ENCODE data around the gene CRTC3. TPM values are rescaled to one million over a fixed set of nuclear protein-coding genes. Genes with fewer than 3 reads are reported as not detected.

CRTC3 gene
- total RNA-seq, 4 donors from 2014 or later: 26.9 to 54.5 (median 42.1) TPM

GRCh38 chr15:90550919-90551318, 21.2 kb downstream of the CRTC3 start:
- TF ChIP-seq, protein P1, sequence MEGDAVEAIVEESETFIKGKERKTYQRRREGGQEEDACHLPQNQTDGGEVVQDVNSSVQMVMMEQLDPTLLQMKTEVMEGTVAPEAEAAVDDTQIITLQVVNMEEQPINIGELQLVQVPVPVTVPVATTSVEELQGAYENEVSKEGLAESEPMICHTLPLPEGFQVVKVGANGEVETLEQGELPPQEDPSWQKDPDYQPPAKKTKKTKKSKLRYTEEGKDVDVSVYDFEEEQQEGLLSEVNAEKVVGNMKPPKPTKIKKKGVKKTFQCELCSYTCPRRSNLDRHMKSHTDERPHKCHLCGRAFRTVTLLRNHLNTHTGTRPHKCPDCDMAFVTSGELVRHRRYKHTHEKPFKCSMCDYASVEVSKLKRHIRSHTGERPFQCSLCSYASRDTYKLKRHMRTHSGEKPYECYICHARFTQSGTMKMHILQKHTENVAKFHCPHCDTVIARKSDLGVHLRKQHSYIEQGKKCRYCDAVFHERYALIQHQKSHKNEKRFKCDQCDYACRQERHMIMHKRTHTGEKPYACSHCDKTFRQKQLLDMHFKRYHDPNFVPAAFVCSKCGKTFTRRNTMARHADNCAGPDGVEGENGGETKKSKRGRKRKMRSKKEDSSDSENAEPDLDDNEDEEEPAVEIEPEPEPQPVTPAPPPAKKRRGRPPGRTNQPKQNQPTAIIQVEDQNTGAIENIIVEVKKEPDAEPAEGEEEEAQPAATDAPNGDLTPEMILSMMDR (IDR thresholded peaks at IDR 0.05; ENCODE audit: low read depth): no peak

- TF ChIP-seq, protein P1 (IDR thresholded peaks at IDR 0.05; ENCODE audit: low read depth): no peak
These were observed 22.6 kb downstream of the CRTC3 start for GRCh38 chr15:90552162-90552928.

GRCh38 chr15:90552929-90553211, 23.1 kb downstream of the CRTC3 start:
- TF ChIP-seq, protein P1 (IDR thresholded peaks at IDR 0.05; ENCODE audit: low read depth): no peak

DNA sequence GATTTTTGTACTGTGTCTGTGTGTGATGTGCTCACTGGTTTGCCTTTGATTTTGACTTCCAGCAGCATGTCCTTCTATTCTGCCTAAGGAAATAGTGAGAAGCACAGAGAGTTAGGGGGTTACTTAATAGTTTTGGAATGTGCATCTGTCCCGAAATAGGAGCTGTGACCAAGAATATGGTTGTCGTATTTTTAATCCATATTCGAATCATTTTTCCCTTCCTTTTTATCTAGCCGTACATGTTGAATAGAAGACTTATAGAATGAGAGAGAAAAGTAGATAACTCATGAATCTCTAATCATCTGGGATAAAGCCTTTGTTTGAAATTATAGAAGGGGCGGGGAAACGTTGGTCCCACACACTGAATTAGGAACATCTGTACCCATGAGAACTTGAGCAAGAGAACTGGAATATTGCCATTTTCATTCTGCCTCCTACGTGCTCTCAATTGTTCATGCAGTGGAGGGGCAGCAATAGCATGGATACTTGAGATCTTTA, 23.6 kb downstream of the CRTC3 start:
- TF ChIP-seq, protein P1 (IDR thresholded peaks at IDR 0.05; ENCODE audit: low read depth): no peak

GRCh38 chr15:90557186-90558084, 27.7 kb downstream of the CRTC3 start:
- TF ChIP-seq, protein P1 (IDR thresholded peaks at IDR 0.05; ENCODE audit: low read depth): no peak

DNA sequence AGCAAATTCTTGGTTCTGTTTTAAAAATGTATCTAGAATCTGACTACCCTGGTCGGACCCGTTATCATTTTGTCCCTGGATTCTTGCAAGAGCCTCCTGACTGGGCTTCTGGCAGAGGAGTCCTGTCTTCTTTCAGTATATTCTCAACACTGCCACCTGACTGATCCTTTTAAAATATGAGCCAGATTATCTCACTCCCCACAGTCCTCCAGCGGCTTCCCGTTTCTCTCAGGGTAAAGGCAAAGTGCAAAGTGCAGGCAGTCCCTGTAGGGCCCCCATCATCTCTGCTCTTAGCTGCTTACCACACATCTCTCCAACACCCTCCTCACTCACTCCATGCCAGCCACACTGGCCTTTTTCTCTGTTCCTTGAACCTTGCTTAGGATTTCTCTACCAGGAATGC, 28.4 kb downstream of the CRTC3 start:
- TF ChIP-seq, protein P1 (IDR thresholded peaks at IDR 0.05; ENCODE audit: low read depth): no peak

- TF ChIP-seq, protein P1 (IDR thresholded peaks at IDR 0.05; ENCODE audit: low read depth): no peak
These were observed 29.4 kb downstream of the CRTC3 start for GRCh38 chr15:90559119-90559518.

All from subcutaneous adipose tissue (tissue), 4 donors.